Memory B cell (primary cell): Measurements from ENCODE around the gene TNIP2.

Experiments
- ATAC-seq: fragments of 150-1000 bp; cut with Tn5 transposase; 2 replicates; pipeline ENCODE4 v1.10.0; 2021; ENCODE audit warnings: low read depth, mild to moderate bottlenecking, moderate library complexity
- DNase-seq, 2 donors: peaks; one replicate each; pipeline ENCODE4 v3.0.0; 2022; ENCODE audit warnings: low spot score in 2 of 2
- H3K27ac Mint-ChIP-seq: one replicate; pipeline ENCODE4 v1.8.0; 2022; ENCODE audit warnings: mild to moderate bottlenecking, moderate library complexity, mixed read lengths
- H3K27me3 Mint-ChIP-seq: one replicate; pipeline ENCODE4 v1.8.0; 2022; ENCODE audit warnings: mixed read lengths
- H3K36me3 Mint-ChIP-seq: one replicate; pipeline ENCODE4 v1.8.0; 2022; ENCODE audit warnings: mild to moderate bottlenecking, mixed read lengths
- H3K4me1 Mint-ChIP-seq: one replicate; pipeline ENCODE4 v1.8.0; 2022; ENCODE audit warnings: mixed read lengths
- H3K4me3 Mint-ChIP-seq: one replicate; pipeline ENCODE4 v1.8.0; 2022; ENCODE audit warnings: mild to moderate bottlenecking, moderate library complexity, mixed read lengths
- H3K9me3 Mint-ChIP-seq: one replicate; pipeline ENCODE4 v1.8.0; 2022; ENCODE audit warnings: mixed read lengths

The TNIP2 gene

GRCh38 chr4:2714061-2714770 lies 41.9 kb downstream of the TNIP2 start:
- no peak for DNase-seq
- Mint-ChIP-seq H3K4me1 (peaks cover 16% of the 10 kb centered on the region), H3K27ac (peak overlapping the region; percentile 35), H3K9me3 (no peaks in the 10 kb centered on the region), H3K36me3 (peaks cover 21% of the 10 kb centered on the region), H3K27me3 (no peaks in the 10 kb centered on the region), H3K4me3 (no peak overlapping the region)
- no peak for ATAC-seq

GRCh38 chr4:2713337-2713736 lies 42.8 kb downstream of the TNIP2 start:
- Mint-ChIP-seq H3K27ac (peak overlapping the region; percentile 35), H3K36me3 (peaks cover 21% of the 10 kb centered on the region), H3K9me3 (no peaks in the 10 kb centered on the region), H3K4me1 (peaks cover 16% of the 10 kb centered on the region), H3K27me3 (no peaks in the 10 kb centered on the region), H3K4me3 (peak overlapping the region; percentile 51)
- ATAC-seq (no peak), DNase-seq (no peak)

- Mint-ChIP-seq H3K27ac (peak overlapping the region; percentile 87), H3K4me3 (no peak overlapping the region), H3K4me1 (peaks cover 16% of the 10 kb centered on the region), H3K27me3 (no peaks in the 10 kb centered on the region), H3K36me3 (peaks cover 20% of the 10 kb centered on the region), H3K9me3 (no peaks in the 10 kb centered on the region)
- DNase-seq (no peak), ATAC-seq (peak; percentile 44)
These were observed 43.8 kb downstream of the TNIP2 start for GRCh38 chr4:2712261-2712842.

- Mint-ChIP-seq H3K27me3 (no peaks in the 10 kb centered on the region), H3K36me3 (peaks cover 37% of the 10 kb centered on the region), H3K4me3 (no peak overlapping the region), H3K9me3 (no peaks in the 10 kb centered on the region), H3K4me1 (peaks cover 10% of the 10 kb centered on the region), H3K27ac (peak overlapping the region; percentile 65)
- DNase-seq: no peak
- ATAC-seq: no peak
These were observed 53.4 kb downstream of the TNIP2 start for GRCh38 chr4:2702770-2703169.

- ATAC-seq (no peak), DNase-seq (no peak)
- peaks cover 13% of the 10 kb centered on the region for H3K4me1 Mint-ChIP-seq
- H3K9me3 Mint-ChIP-seq: no peaks in the 10 kb centered on the region
- peak overlapping the region; percentile 65 for H3K27ac Mint-ChIP-seq
- H3K36me3 Mint-ChIP-seq: peaks cover 37% of the 10 kb centered on the region
- no peaks in the 10 kb centered on the region for H3K27me3 Mint-ChIP-seq
- no peak overlapping the region for H3K4me3 Mint-ChIP-seq
These were observed 53.8 kb downstream of the TNIP2 start for GRCh38 chr4:2702361-2702760.

- Mint-ChIP-seq H3K9me3 (no peaks in the 10 kb centered on the region), H3K27me3 (no peaks in the 10 kb centered on the region), H3K36me3 (peaks cover 34% of the 10 kb centered on the region), H3K4me3 (no peak overlapping the region), H3K4me1 (peaks cover 29% of the 10 kb centered on the region), H3K27ac (peak overlapping the region; percentile 79)
- no peak for ATAC-seq
- no peak for DNase-seq
These were observed 56.1 kb downstream of the TNIP2 start for GRCh38 chr4:2700031-2700430.

- Mint-ChIP-seq H3K4me1 (peaks cover 33% of the 10 kb centered on the region), H3K9me3 (no peaks in the 10 kb centered on the region), H3K36me3 (peaks cover 36% of the 10 kb centered on the region), H3K4me3 (no peak overlapping the region), H3K27ac (peak overlapping the region; percentile 79), H3K27me3 (no peaks in the 10 kb centered on the region)
- DNase-seq (no peak), ATAC-seq (no peak)
These were observed 56.6 kb downstream of the TNIP2 start for GRCh38 chr4:2699534-2699933.

GRCh38 chr4:2698951-2699505 lies 57.1 kb downstream of the TNIP2 start:
- no peak for ATAC-seq
- no peak overlapping the region for H3K4me3 Mint-ChIP-seq
- H3K9me3 Mint-ChIP-seq: no peaks in the 10 kb centered on the region
- no peak for DNase-seq
- H3K27ac Mint-ChIP-seq: peak overlapping the region; percentile 79
- H3K27me3 Mint-ChIP-seq: no peaks in the 10 kb centered on the region
- H3K4me1 Mint-ChIP-seq: peaks cover 33% of the 10 kb centered on the region
- H3K36me3 Mint-ChIP-seq: peaks cover 36% of the 10 kb centered on the region

GRCh38 chr4:2698504-2698903 lies 57.6 kb downstream of the TNIP2 start:
- Mint-ChIP-seq H3K36me3 (peaks cover 41% of the 10 kb centered on the region), H3K4me1 (peaks cover 38% of the 10 kb centered on the region)
- no peak for ATAC-seq

GRCh38 chr4:2697995-2698414 lies 58.1 kb downstream of the TNIP2 start:
- Mint-ChIP-seq H3K4me3 (no peak overlapping the region), H3K27me3 (no peaks in the 10 kb centered on the region), H3K36me3 (peaks cover 41% of the 10 kb centered on the region), H3K4me1 (peaks cover 37% of the 10 kb centered on the region), H3K27ac (peak overlapping the region; percentile 69), H3K9me3 (no peaks in the 10 kb centered on the region)
- ATAC-seq (no peak), DNase-seq (no peak)

More at GRCh38 chr4:2698504-2698903, 57.6 kb downstream of the TNIP2 start:
- Mint-ChIP-seq H3K27me3 (no peaks in the 10 kb centered on the region), H3K27ac (peak overlapping the region; percentile 69), H3K9me3 (no peaks in the 10 kb centered on the region), H3K4me3 (no peak overlapping the region)
- no peak for DNase-seq

GRCh38 chr4:2696423-2696822 lies 59.7 kb downstream of the TNIP2 start:
- H3K36me3 Mint-ChIP-seq: peaks cover 40% of the 10 kb centered on the region
- ATAC-seq: peak; percentile 97
- no peaks in the 10 kb centered on the region for H3K9me3 Mint-ChIP-seq
- DNase-seq: peak; percentile 63 to 79
- no peaks in the 10 kb centered on the region for H3K27me3 Mint-ChIP-seq
- peak overlapping the region; percentile 98 for H3K27ac Mint-ChIP-seq
- peak overlapping the region; percentile 64 for H3K4me3 Mint-ChIP-seq
- peaks cover 44% of the 10 kb centered on the region for H3K4me1 Mint-ChIP-seq

- H3K27ac Mint-ChIP-seq: peak overlapping the region; percentile 98
- no peaks in the 10 kb centered on the region for H3K27me3 Mint-ChIP-seq
- H3K4me3 Mint-ChIP-seq: peak overlapping the region; percentile 50
- no peaks in the 10 kb centered on the region for H3K9me3 Mint-ChIP-seq
- peaks cover 51% of the 10 kb centered on the region for H3K4me1 Mint-ChIP-seq
- H3K36me3 Mint-ChIP-seq: peaks cover 39% of the 10 kb centered on the region
- no peak for DNase-seq
- ATAC-seq: no peak
These were observed 60.6 kb downstream of the TNIP2 start for GRCh38 chr4:2695346-2696060.

GRCh38 chr4:2694691-2695090 lies 61.4 kb downstream of the TNIP2 start:
- Mint-ChIP-seq H3K4me3 (no peak overlapping the region), H3K27ac (peak overlapping the region; percentile 98), H3K9me3 (no peaks in the 10 kb centered on the region), H3K27me3 (no peaks in the 10 kb centered on the region), H3K36me3 (peaks cover 34% of the 10 kb centered on the region), H3K4me1 (peaks cover 58% of the 10 kb centered on the region)
- no peak for ATAC-seq
- no peak for DNase-seq

- Mint-ChIP-seq H3K27me3 (no peaks in the 10 kb centered on the region), H3K36me3 (peaks cover 34% of the 10 kb centered on the region), H3K4me3 (peak overlapping the region; percentile 56), H3K4me1 (peaks cover 66% of the 10 kb centered on the region), H3K9me3 (no peaks in the 10 kb centered on the region), H3K27ac (peak overlapping the region; percentile 88)
- peak; percentile 15 for ATAC-seq
- peak in 1 of 2 donors; percentile 26 for DNase-seq
These were observed 64.1 kb downstream of the TNIP2 start for GRCh38 chr4:2691952-2692435.
